Measurements from ENCODE around the gene OSGEP. TPM values are rescaled to one million over a fixed set of nuclear protein-coding genes. Genes with fewer than 3 reads are reported as not detected.
A peak's percentile ranks its signal among the peaks of the same experiment; 100 is the strongest.
"Not testable (repeated sequence)": the region's sequence is repeated elsewhere in the genome, so short reads cannot be mapped to it uniquely, and the experiment has no call there.

Gene OSGEP
- total RNA-seq, 5 donors from 2014 or later (not counting 1 experiment from before 2014, with no cell fraction given): 56.4 to 80.2 (median 61.5) TPM

DNA sequence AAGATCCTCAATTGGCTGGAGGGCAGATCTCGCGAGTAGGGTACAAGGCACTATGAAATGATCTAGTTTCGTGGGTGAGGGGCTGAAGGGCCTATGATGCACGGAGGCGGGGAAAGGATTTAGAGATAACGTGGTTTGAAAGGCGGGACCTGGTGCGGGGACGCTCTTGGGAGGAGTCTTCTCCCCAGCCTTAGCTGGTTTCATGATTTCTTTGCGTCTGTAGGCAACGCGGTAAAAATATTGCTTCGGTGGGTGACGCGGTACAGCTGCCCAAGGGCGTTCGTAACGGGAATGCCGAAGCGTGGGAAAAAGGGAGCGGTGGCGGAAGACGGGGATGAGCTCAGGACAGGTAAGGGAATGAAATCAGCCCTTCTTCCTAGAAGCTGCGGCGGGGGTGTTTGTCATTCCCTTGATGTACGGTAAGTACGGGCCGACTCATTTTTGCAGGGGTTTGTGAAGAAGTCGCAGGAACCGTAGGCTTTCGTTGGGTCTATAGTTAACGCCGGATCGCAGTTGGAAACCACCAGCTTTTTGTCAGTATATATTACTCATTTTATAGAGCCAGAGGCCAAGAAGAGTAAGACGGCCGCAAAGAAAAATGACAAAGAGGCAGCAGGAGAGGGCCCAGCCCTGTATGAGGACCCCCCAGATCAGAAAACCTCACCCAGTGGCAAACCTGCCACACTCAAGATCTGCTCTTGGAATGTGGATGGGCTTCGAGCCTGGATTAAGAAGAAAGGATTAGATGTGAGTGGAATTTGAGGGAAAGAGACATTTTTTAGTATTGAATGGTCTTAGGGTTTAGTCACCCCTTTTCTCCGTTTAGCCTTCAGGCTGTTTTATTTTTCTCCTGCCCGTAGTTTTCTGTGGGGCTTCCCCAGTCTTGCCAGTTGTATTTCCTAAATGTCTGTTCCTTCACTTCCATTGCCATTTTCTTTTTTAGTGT is 1.0 kb upstream of the OSGEP start:
- Histone ChIP-seq H3K4me3 (ENCODE audit: control insufficient read depth in 1 of 2, extremely low read depth in 1 of 2, low read length in 1 of 2) (peak overlapping the region; percentile 87 to 88), H3K36me3 (ENCODE audit: control insufficient read depth in 2 of 2, extremely low read depth in 1 of 2, insufficient read depth in 1 of 2, low read length in 1 of 2) (peaks cover 14 to 61% of the 10 kb centered on the region in 2 donors), H3K27ac (ENCODE audit: low read length) (peak overlapping the region; percentile 88), H3K4me1 (ENCODE audit: control insufficient read depth in 1 of 2, extremely low read depth in 1 of 2, insufficient read depth in 2 of 2, low read length in 2 of 2) (peaks cover 26 to 31% of the 10 kb centered on the region in 2 experiments), H3K9me3 (no peaks in the 10 kb centered on the region), H3K27me3 (replicated peaks in 1 of 2; ENCODE audit: control insufficient read depth in 2 of 2, extremely low read depth in 1 of 2, insufficient read depth in 2 of 2, low read length in 1 of 2) (no peaks in the 10 kb centered on the region)
- Mint-ChIP-seq H3K9me3 (no peaks in the 10 kb centered on the region), H3K36me3 (peaks cover 39% of the 10 kb centered on the region), H3K27me3 (no peaks in the 10 kb centered on the region), H3K27ac (no peak overlapping the region), H3K4me3 (no peak overlapping the region), H3K4me1 (peaks cover 22 to 39% (median 32%) of the 10 kb centered on the region in 3 donors)
- DNase-seq: peak in 21 of 35 experiments; percentile 74 to 87 (median 80)
- under 1% methylated on average over 36 of the region's 39 CpGs for WGBS (ENCODE audit: insufficient coverage)
- CTCF ChIA-PET: interaction anchor here in 1 of 2 donors (0.5 to 2.8 kb wide), 8 partner anchors 22 to 1069 kb away, joined by 3 to 11 read pairs (median 4); partner anchors contain the start of gene TTC5
- POLR2A ChIA-PET: interaction anchor here (0.6 to 3.2 kb wide), 10 partner anchors 14 to 228 kb away, joined by 3 to 13 read pairs (median 4); partner anchors contain the start of genes PARP2 (in 1 of the 2) and TEP1 (in 1 of the 2)
- peak; percentile 63 to 74 (median 64) for ATAC-seq (replicated peaks in 1 of 4)

DNA sequence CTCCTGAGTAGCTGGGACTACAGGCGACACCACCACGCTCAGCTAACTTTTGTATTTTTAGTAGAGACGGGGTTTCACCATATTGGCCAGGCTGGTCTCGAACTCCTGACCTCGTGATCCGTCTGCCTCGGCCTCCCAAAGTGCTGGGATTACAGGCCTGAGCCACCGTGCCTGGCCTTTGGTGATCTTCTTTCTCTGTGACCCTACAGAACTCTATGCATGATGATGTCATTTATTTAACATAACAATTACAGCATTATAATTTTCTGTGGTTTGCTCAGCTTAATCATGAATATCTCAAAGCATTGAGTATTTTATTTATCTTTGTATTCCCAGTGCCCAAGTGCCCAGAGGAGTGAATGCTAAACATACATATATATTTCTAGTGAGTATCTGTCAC is 1.8 kb downstream of the OSGEP start:
- POLR2A ChIA-PET: interaction anchor here (0.6 to 0.7 kb wide), 5 partner anchors 8 to 40 kb away, joined by 3 to 8 read pairs (median 5); partner anchors contain the start of gene PIP4P1 (in 1 of the 2)
- not testable (repeated sequence) for H3K4me3 ChIP-seq (ENCODE audit: control insufficient read depth in 1 of 2, extremely low read depth in 1 of 2, low read length in 1 of 2); H3K9me3 Mint-ChIP-seq; DNase-seq; ATAC-seq (replicated peaks in 1 of 4); H3K27me3 Mint-ChIP-seq; H3K27ac ChIP-seq (ENCODE audit: low read length); H3K9me3 ChIP-seq; H3K27me3 ChIP-seq (replicated peaks in 1 of 2; ENCODE audit: control insufficient read depth in 2 of 2, extremely low read depth in 1 of 2, insufficient read depth in 2 of 2, low read length in 1 of 2); H3K27ac Mint-ChIP-seq
- CTCF ChIA-PET: interaction anchor here (0.6 to 1.3 kb wide), 3 partner anchors 37 to 113 kb away, joined by 3 to 4 read pairs (median 3); no protein-coding TSS in a partner anchor
- Histone ChIP-seq H3K4me1 (ENCODE audit: control insufficient read depth in 1 of 2, extremely low read depth in 1 of 2, insufficient read depth in 2 of 2, low read length in 2 of 2) (peaks cover 17 to 21% of the 10 kb centered on the region in 2 experiments), H3K36me3 (ENCODE audit: control insufficient read depth in 2 of 2, extremely low read depth in 1 of 2, insufficient read depth in 1 of 2, low read length in 1 of 2) (peaks cover 17 to 63% of the 10 kb centered on the region in 2 donors)
- Mint-ChIP-seq H3K4me1 (peaks cover 11 to 19% (median 12%) of the 10 kb centered on the region in 3 donors), H3K36me3 (peaks cover 40% of the 10 kb centered on the region), H3K4me3 (peak overlapping the region in 2 of 3 donors; percentile 13 to 26)
- 100% methylated on average over 5 of the region's 8 CpGs for WGBS (ENCODE audit: insufficient coverage)

DNA sequence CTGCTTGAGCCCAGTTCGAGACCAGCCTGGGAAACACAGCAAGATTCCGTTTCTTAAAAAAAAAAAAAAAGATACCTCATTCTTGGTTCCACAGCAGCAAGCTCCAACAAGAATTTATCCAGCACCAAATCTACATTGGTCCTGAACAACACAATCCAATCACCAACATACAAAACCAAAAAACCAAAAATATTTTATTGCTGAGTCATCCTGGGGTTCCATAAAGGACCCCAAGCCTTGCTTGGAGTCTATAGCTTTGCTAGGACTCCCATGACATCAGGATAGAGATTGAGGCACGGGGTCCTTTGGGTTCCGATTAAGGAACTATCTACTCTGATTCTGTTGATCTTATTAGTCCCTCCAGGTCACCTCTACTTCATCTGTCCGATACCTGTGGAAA is 7.7 kb downstream of the OSGEP start:
- ATAC-seq (replicated peaks in 1 of 4) (no peak), DNase-seq (no peak)
- Mint-ChIP-seq H3K4me1 (peaks cover 3 to 9% (median 3%) of the 10 kb centered on the region in 3 donors), H3K36me3 (peaks cover 40% of the 10 kb centered on the region), H3K4me3 (no peak overlapping the region), H3K27ac (peak overlapping the region; percentile 16 to 44), H3K27me3 (no peaks in the 10 kb centered on the region), H3K9me3 (no peaks in the 10 kb centered on the region)
- no peaks in the 10 kb centered on the region for H3K9me3 ChIP-seq
- WGBS (ENCODE audit: insufficient coverage): 100% methylated on average over 3 of the region's 5 CpGs
- no peak overlapping the region for H3K27ac ChIP-seq (ENCODE audit: low read length)
- no peak overlapping the region for H3K4me3 ChIP-seq (ENCODE audit: control insufficient read depth in 1 of 2, extremely low read depth in 1 of 2, low read length in 1 of 2)
- no peaks in the 10 kb centered on the region for H3K27me3 ChIP-seq (replicated peaks in 1 of 2; ENCODE audit: control insufficient read depth in 2 of 2, extremely low read depth in 1 of 2, insufficient read depth in 2 of 2, low read length in 1 of 2)
- ChIA-PET CTCF (interaction anchor here in 1 of 2 donors (1.5 kb wide), 1 partner anchor 31 kb away, joined by 3 read pairs; no protein-coding TSS in a partner anchor), POLR2A (no interaction called here)
- H3K4me1 ChIP-seq (ENCODE audit: control insufficient read depth in 1 of 2, extremely low read depth in 1 of 2, insufficient read depth in 2 of 2, low read length in 2 of 2): peaks cover 1% of the 10 kb centered on the region in 2 experiments
- peaks cover 16 to 68% of the 10 kb centered on the region in 2 donors for H3K36me3 ChIP-seq (ENCODE audit: control insufficient read depth in 2 of 2, extremely low read depth in 1 of 2, insufficient read depth in 1 of 2, low read length in 1 of 2)

DNA sequence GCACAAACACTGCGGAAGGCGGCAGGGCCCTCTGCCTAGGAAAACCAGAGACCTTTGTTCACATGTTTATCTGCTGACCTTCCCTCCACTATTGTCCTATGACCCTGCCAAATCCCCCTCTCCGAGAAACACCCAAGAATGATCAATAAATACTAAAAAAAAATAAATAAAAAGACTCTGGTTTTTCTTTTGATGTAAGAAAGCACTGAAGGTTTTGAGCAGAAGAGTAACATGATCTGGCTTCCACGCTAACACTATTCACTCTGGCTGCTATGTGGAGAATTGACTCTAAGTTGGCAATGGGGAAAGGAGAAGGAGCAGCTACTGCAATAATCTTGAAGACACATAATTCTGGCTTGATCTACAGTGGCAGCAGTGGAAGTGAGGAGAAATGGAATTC is 11.0 kb downstream of the OSGEP start:
- H3K4me3 ChIP-seq (ENCODE audit: control insufficient read depth in 1 of 2, extremely low read depth in 1 of 2, low read length in 1 of 2); H3K9me3 ChIP-seq; CTCF ChIA-PET; H3K27me3 Mint-ChIP-seq; H3K27me3 ChIP-seq (replicated peaks in 1 of 2; ENCODE audit: control insufficient read depth in 2 of 2, extremely low read depth in 1 of 2, insufficient read depth in 2 of 2, low read length in 1 of 2); H3K27ac Mint-ChIP-seq; H3K27ac ChIP-seq (ENCODE audit: low read length); H3K4me3 Mint-ChIP-seq; DNase-seq; POLR2A ChIA-PET; ATAC-seq (replicated peaks in 1 of 4); H3K9me3 Mint-ChIP-seq: not testable (repeated sequence)
- 86% methylated on average over 1 of the region's 4 CpGs for WGBS (ENCODE audit: insufficient coverage)
- Histone ChIP-seq H3K4me1 (ENCODE audit: control insufficient read depth in 1 of 2, extremely low read depth in 1 of 2, insufficient read depth in 2 of 2, low read length in 2 of 2) (peaks cover 14 to 22% of the 10 kb centered on the region in 2 experiments), H3K36me3 (ENCODE audit: control insufficient read depth in 2 of 2, extremely low read depth in 1 of 2, insufficient read depth in 1 of 2, low read length in 1 of 2) (peaks cover 11 to 38% of the 10 kb centered on the region in 2 donors)
- peaks cover 21% of the 10 kb centered on the region for H3K36me3 Mint-ChIP-seq
- H3K4me1 Mint-ChIP-seq: peaks cover 18 to 27% (median 25%) of the 10 kb centered on the region in 3 donors

DNA sequence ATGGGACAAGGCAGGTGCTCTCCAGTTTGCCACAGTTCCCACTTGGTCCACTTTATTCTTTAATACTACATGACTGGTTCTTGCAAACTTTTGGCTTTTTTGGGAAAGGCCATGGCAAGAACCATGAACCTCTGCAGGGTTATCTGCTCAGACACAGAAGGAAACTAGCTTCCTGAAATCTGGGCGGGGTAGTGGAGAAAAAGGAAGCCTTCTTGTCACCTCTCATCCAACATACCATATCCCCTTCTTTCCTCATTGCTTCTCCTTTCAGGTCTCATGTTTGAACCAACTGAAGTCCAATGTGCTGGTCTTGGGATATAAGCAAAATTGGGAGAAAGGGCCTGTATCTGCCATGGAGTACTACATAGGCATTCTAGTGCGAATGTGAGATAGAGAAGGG is 13.2 kb downstream of the OSGEP start:
- POLR2A ChIA-PET: interaction anchor here in 1 of 2 donors (0.6 kb wide), 1 partner anchor 202 kb away, joined by 3 read pairs; no protein-coding TSS in a partner anchor

DNA sequence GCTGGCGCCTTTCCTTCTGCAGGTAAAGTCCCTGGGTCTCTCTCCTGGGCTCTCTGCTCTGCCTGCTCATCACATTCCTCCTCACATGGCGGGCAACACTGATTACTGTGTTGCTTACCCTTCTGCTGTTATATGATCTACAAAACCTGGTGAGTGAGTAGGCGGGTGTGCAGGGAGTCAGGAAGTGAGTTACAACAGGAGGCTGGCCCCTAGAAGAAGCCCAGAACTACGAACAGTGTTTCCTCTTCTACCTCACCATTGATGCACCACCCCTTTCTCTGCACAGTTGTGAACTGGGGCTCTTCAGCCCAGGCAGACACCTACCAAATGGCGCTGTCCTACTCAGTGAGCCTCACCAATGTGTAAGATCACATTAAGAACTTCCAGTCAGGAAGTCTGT is 13.7 kb downstream of the OSGEP start:
- H3K27ac Mint-ChIP-seq: peak overlapping the region; percentile 85 to 93
- Histone ChIP-seq H3K4me1 (ENCODE audit: control insufficient read depth in 1 of 2, extremely low read depth in 1 of 2, insufficient read depth in 2 of 2, low read length in 2 of 2) (peaks cover 14 to 22% of the 10 kb centered on the region in 2 experiments), H3K9me3 (no peaks in the 10 kb centered on the region), H3K27me3 (replicated peaks in 1 of 2; ENCODE audit: control insufficient read depth in 2 of 2, extremely low read depth in 1 of 2, insufficient read depth in 2 of 2, low read length in 1 of 2) (peaks cover 0 to 6% of the 10 kb centered on the region in 2 experiments), H3K27ac (ENCODE audit: low read length) (peak overlapping the region; percentile 32), H3K36me3 (ENCODE audit: control insufficient read depth in 2 of 2, extremely low read depth in 1 of 2, insufficient read depth in 1 of 2, low read length in 1 of 2) (peaks cover 0 to 10% of the 10 kb centered on the region in 2 donors), H3K4me3 (ENCODE audit: control insufficient read depth in 1 of 2, extremely low read depth in 1 of 2, low read length in 1 of 2) (no peak overlapping the region)
- H3K4me1 Mint-ChIP-seq: peaks cover 18 to 27% (median 26%) of the 10 kb centered on the region in 3 donors
- ChIA-PET POLR2A (no interaction called here), CTCF (interaction anchor here in 1 of 2 donors (0.6 to 1.2 kb wide), 2 partner anchors 26 to 169 kb away, joined by 3 read pairs; no protein-coding TSS in a partner anchor)
- DNase-seq: peak in 30 of 35 experiments; percentile 4 to 63 (median 30)
- peak; percentile 91 to 99 (median 94) for ATAC-seq (replicated peaks in 1 of 4)
- 0% methylated on average over 1 of the region's 5 CpGs for WGBS (ENCODE audit: insufficient coverage)
- no peaks in the 10 kb centered on the region for H3K27me3 Mint-ChIP-seq
- H3K36me3 Mint-ChIP-seq: peaks cover 6% of the 10 kb centered on the region
- H3K9me3 Mint-ChIP-seq: no peaks in the 10 kb centered on the region
- H3K4me3 Mint-ChIP-seq: peak overlapping the region; percentile 14 to 73 (median 31)

More for the DNA sequence above, 13.2 kb downstream of the OSGEP start:
- CTCF ChIA-PET: interaction anchor here in 1 of 2 donors (1.2 kb wide), 1 partner anchor 168 kb away, joined by 3 read pairs; no protein-coding TSS in a partner anchor
- Mint-ChIP-seq H3K27ac (peak overlapping the region in 1 of 2 donors; percentile 93), H3K4me1 (peaks cover 18 to 27% (median 26%) of the 10 kb centered on the region in 3 donors), H3K9me3 (no peaks in the 10 kb centered on the region), H3K4me3 (peak overlapping the region in 1 of 3 donors; percentile 73), H3K36me3 (peaks cover 6% of the 10 kb centered on the region), H3K27me3 (no peaks in the 10 kb centered on the region)
- H3K36me3 ChIP-seq (ENCODE audit: control insufficient read depth in 2 of 2, extremely low read depth in 1 of 2, insufficient read depth in 1 of 2, low read length in 1 of 2): peaks cover under 1 to 16% of the 10 kb centered on the region in 2 donors
- DNase-seq (no peak), ATAC-seq (replicated peaks in 1 of 4) (no peak)
- H3K27ac ChIP-seq (ENCODE audit: low read length): peak overlapping the region; percentile 32
- no peaks in the 10 kb centered on the region for H3K9me3 ChIP-seq
- peaks cover 0 to 6% of the 10 kb centered on the region in 2 experiments for H3K27me3 ChIP-seq (replicated peaks in 1 of 2; ENCODE audit: control insufficient read depth in 2 of 2, extremely low read depth in 1 of 2, insufficient read depth in 2 of 2, low read length in 1 of 2)
- no CpG with 5 or more reads among the region's 2 CpGs for WGBS (ENCODE audit: insufficient coverage)
- H3K4me3 ChIP-seq (ENCODE audit: control insufficient read depth in 1 of 2, extremely low read depth in 1 of 2, low read length in 1 of 2): no peak overlapping the region
- peaks cover 14 to 22% of the 10 kb centered on the region in 2 experiments for H3K4me1 ChIP-seq (ENCODE audit: control insufficient read depth in 1 of 2, extremely low read depth in 1 of 2, insufficient read depth in 2 of 2, low read length in 2 of 2)
